Upper lobe of right lung (tissue), 1 donor: ENCODE measurements around the gene FARP1. TPM values are rescaled to one million over a fixed set of nuclear protein-coding genes. Genes with fewer than 3 reads are reported as not detected.

Experiments
- ATAC-seq: fragments of 200-7000 bp; cut with Tn5 transposase; one replicate; pipeline ENCODE4 v1.9.1; 2020; ENCODE audit warnings: mild to moderate bottlenecking, moderate library complexity
- DNase-seq: peaks from one replicate; pipeline ENCODE4 v3.0.0-alpha.2; 2020
- H3K27ac ChIP-seq: fragments of 200-600 bp; one replicate; pipeline ENCODE4 v1.8.0; 2022
- H3K27me3 ChIP-seq: fragments of 200-600 bp; one replicate; pipeline ENCODE4 v1.8.0; 2022; ENCODE audit warnings: mild to moderate bottlenecking
- H3K36me3 ChIP-seq: fragments of 200-600 bp; one replicate; pipeline ENCODE4 v1.8.0; 2022
- H3K4me1 ChIP-seq: fragments of 200-600 bp; one replicate; pipeline ENCODE4 v1.8.0; 2022
- H3K4me3 ChIP-seq: fragments of 200-600 bp; one replicate; pipeline ENCODE4 v1.8.0; 2022; ENCODE audit warnings: mild to moderate bottlenecking
- H3K9me3 ChIP-seq: fragments of 200-600 bp; one replicate; pipeline ENCODE4 v1.8.0; 2022
- CTCF ChIP-seq: fragments of 200-600 bp; IDR thresholded peaks from one replicate; pipeline ENCODE4 v1.8.0; 2022; ENCODE audit warnings: antibody characterized with exemption
- intact Hi-C: fragments of 100-400 bp; cut with DNase I; formaldehyde crosslinking; loops from one replicate; pipeline ENCODE4 v1.11.0; 2022
- total RNA-seq: library from RNA; stranded (reverse); fragmentation: NEBNext Ultra II Directional; extraction: Animal tissue kit (Norgen Biotek cat#: 25700); gene quantifications from one replicate; pipeline ENCODE4 v1.2.1, GENCODE V29; 2021
- donor health status: DM: no; HTN: yes; CAD: no; lungs with severe emphysema.

FARP1 gene
- total RNA-seq, 1 donor from 2014 or later = 95.9 TPM

- Histone ChIP-seq H3K4me1 (no peaks in the 10 kb centered on the region), H3K9me3 (no peaks in the 10 kb centered on the region), H3K27ac (no peak overlapping the region), H3K36me3 (no peaks in the 10 kb centered on the region), H3K4me3 (no peak overlapping the region), H3K27me3 (no peaks in the 10 kb centered on the region)
- ATAC-seq (no peak), DNase-seq (no peak)
- no peak for TF ChIP-seq CTCF
- intact Hi-C loops = no loop called here
Observed at GRCh38 chr13:98370261-98370660, 227.4 kb downstream of the FARP1 start.

- DNase-seq (no peak), ATAC-seq (no peak)
- no peak overlapping the region for H3K27ac ChIP-seq
- no peaks in the 10 kb centered on the region for H3K9me3 ChIP-seq
- no peaks in the 10 kb centered on the region for H3K27me3 ChIP-seq
- no peak for TF ChIP-seq CTCF
- no peaks in the 10 kb centered on the region for H3K4me1 ChIP-seq
- H3K4me3 ChIP-seq = no peak overlapping the region
- intact Hi-C loops = no loop called here
- no peaks in the 10 kb centered on the region for H3K36me3 ChIP-seq
Observed at GRCh38 chr13:98370806-98371515, 228.1 kb downstream of the FARP1 start.

GRCh38 chr13:98371516-98372023 lies 228.7 kb downstream of the FARP1 start:
- no peaks in the 10 kb centered on the region for H3K4me1 ChIP-seq
- no peak overlapping the region for H3K4me3 ChIP-seq
- H3K36me3 ChIP-seq = no peaks in the 10 kb centered on the region
- TF ChIP-seq CTCF = no peak
- ATAC-seq (no peak), DNase-seq (no peak)
- H3K27me3 ChIP-seq = no peaks in the 10 kb centered on the region
- H3K27ac ChIP-seq = no peak overlapping the region
- intact Hi-C loops = no loop called here
- H3K9me3 ChIP-seq = no peaks in the 10 kb centered on the region

GRCh38 chr13:98372876-98373275 lies 230.0 kb downstream of the FARP1 start:
- intact Hi-C loops = no loop called here
- ATAC-seq = no peak
- Histone ChIP-seq H3K36me3 (no peaks in the 10 kb centered on the region), H3K9me3 (no peaks in the 10 kb centered on the region), H3K4me3 (no peak overlapping the region), H3K27ac (no peak overlapping the region), H3K27me3 (no peaks in the 10 kb centered on the region), H3K4me1 (no peaks in the 10 kb centered on the region)
- TF ChIP-seq CTCF = no peak
- DNase-seq = no peak

GRCh38 chr13:98374750-98375149 lies 231.9 kb downstream of the FARP1 start:
- Histone ChIP-seq H3K27me3 (no peaks in the 10 kb centered on the region), H3K4me3 (no peak overlapping the region), H3K9me3 (no peaks in the 10 kb centered on the region), H3K36me3 (no peaks in the 10 kb centered on the region), H3K4me1 (no peaks in the 10 kb centered on the region), H3K27ac (no peak overlapping the region)
- intact Hi-C loops = no loop called here
- no peak for TF ChIP-seq CTCF
- DNase-seq (no peak), ATAC-seq (no peak)
